Left renal pelvis (tissue), 4 donors: ENCODE data around the gene TPRG1L. TPM values are rescaled to one million over a fixed set of nuclear protein-coding genes. Genes with fewer than 3 reads are reported as not detected.

ENCODE experiments used
- DNase-seq, 4 donors: peaks; one replicate each; pipeline ENCODE4 v3.0.0-alpha.2; 2013; ENCODE audit warnings: low read depth in 4 of 4, low spot score in 3 of 4
- polyA plus RNA-seq, 4 donors: library from polyadenylated mRNA; unstranded; fragments of 120-200 nt; gene quantifications; one replicate each; pipeline ENCODE4 v1.2.1, GENCODE V29; 2013; ENCODE audit not compliant: insufficient read length in 4 of 4

Gene TPRG1L
- polyA plus RNA-seq, 4 donors = 35.9 to 45.0 (median 40.6) TPM

DNA sequence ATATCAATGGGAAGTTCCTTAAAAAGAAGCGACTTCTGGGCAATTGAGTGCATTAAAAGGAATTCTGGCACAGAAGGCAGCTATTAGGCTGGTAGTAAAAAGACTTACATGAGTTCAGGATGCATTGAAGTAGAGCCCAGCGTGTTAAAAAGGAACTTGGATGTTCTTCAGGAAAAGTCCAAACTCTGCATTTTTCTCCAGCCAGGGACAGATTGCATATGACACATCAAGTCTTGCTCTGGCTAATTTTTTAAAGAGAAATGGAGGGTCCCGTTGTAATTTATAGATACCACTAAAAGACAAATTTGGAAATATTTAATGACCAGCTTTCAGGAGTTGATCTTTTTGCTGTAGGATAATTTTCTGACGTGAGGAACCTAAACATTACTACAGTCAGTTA lies 1.2 kb downstream of the TPRG1L start:
- no peak for DNase-seq

DNA sequence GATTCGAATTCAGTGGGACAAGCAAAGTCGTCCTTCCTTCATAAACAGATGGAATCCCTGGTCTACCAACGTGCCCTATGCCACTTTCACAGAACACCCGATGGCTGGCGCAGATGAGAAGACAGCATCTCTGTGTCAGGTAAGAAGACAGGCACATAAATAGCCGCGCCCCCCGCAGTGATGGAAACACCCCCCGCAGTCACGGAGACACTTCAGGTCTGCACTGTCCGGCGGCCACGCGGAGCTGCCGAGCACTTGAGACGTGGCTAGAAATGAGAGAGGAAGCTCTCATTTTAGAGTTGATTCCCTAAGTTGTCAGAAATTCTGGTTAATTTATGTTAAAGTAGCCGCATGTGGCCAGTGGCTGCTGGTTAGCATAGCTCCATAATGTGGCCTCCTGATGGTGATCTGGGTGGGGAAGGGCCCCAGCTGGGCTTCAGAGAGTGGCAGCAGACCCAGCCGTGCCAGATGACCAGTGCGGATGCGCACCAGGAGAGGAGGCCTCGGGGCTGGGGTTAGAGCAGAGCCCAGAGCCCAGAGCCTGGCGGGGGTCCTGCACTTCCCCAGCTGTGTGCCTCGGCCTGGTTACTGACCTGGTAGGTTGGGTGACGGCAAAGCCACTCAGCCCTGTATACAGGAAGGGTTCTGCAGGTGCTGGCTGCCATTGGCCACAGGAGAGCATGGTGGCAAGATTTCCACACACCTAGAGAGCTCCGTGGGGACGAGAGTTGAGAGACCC lies 2.9 kb downstream of the TPRG1L start:
- no peak for DNase-seq

DNA sequence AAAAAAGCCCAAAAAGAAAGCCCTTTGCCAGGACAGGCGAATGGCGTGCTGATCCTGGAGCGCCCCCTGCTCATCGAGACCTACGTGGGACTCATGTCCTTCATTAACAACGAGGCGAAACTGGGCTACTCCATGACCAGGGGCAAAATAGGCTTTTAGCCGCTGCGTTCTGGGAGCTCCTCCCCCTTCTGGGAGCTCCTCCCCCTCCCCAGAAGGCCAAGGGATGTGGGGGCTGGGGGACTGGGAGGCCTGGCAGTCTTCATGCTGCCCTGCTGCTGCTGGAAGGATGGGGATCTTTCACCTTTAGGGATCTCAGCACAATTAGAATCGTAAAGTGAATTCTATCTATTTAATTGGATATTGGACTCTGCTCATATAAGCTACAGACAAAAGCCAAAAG lies 3.6 kb downstream of the TPRG1L start:
- DNase-seq = no peak

DNA sequence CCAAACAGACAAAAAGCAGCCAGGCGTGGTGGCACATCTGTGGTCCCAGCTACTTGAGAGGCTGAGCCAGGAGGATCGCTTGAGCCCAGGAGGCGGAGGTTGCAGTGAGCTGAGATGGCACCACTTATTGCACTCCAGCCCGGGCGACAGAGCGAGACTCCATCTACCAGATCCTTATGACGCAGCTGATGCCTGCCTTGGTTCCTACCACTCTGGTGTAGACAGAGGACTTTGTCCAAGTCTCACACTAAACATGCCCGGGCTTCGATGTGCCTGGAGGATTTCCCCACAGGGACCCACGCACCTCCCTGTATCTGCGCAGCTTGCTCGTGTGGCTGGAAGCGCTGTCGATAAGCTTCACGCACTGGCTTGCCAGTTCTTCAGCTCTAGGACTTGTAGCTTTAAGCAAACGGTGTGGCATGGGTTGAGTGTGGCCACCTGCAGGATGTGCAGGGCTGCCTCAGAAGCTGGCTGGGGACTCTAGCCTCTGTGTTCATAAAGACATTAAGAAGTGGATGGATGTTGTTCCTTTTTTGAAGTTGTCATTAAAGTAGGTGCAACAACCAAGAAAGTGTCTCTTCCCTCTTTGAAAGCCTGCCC lies 4.8 kb downstream of the TPRG1L start:
- DNase-seq = no peak

DNA sequence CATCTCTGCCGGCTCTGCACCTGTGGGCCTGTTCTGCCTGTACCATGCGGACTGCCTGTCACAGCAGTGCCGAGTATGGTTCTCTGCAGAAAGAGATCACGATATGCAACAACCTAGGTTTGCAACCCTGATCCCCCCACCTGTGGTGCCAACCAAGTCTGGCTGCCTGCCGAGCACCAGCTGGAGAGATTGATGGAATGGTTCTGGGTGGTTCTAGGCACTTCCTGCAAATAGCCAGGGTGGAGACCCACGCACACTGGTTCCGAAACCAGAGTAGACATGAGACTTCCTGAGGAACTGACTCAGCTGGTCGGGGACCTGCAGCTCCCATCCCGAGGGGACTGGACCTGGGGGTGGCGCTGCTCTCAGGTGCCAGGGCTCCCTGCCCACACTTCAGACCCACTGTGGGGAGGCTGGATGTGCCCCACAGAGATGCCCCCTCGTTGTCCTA lies 5.4 kb downstream of the TPRG1L start:
- DNase-seq = no peak

DNA sequence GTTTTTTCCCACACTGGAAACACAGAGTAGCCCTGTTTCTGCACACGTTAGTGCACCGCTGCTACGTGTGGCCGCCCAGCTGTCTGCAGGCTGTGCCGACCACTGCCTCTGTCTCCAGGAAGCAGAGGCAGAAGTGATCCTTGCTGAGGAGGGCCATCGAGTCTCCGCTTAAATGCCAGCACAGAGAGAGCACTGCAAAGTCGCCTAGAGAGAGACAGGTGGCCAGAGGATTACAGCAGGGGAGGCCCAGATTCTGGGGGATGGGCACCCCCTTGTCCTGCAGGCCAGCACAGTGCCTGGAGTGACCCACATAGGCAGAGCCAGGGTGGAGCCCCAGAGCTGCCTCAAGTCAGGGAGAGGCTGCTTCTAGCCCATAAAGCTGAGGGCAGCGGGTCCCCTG lies 6.1 kb downstream of the TPRG1L start:
- DNase-seq = no peak

DNA sequence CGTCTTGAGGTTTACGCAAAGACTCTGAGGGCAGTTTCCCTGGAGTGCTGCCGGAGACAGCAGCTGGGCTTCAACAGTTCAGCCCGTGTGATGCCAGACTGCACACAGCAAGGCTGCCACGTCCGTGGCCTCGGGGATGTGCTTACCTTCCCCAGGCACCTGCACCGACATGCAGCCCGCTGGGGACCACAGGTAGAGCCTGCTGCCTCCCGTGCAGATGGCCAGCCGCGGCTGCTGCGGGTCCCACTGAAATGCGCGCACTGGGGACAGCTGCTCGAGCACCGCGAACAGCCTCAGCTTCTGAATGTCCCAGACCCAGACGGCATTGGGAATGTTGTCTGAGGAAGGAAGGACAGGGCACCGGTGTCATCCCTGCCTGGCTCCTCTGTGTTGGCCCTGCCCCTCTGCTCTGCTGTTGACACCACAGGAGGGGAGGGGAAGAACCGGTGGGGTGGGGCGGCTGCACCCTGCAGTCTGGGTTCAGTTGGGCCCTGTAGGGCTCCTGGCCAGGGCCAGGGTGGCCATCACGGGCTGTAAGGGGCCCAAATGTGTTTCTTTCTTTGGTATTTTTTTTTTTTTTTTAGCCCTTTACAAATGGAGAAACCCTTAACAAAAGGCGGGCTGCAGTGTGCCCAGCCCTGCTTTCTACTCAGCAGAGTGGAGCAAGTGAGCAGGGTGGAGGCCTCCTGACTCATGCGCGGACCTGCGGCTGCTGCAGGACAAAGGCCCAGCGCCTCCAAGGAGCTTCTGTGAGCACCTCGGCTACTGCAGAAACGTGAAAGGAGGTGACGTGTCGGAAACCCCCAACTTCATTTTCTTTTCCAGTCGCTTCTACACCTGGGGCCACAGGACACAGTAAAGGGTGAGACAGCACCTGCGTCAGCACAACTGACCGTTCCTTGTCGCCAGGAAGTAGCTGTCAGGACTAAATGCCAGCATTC lies 6.8 kb downstream of the TPRG1L start:
- DNase-seq = no peak

DNA sequence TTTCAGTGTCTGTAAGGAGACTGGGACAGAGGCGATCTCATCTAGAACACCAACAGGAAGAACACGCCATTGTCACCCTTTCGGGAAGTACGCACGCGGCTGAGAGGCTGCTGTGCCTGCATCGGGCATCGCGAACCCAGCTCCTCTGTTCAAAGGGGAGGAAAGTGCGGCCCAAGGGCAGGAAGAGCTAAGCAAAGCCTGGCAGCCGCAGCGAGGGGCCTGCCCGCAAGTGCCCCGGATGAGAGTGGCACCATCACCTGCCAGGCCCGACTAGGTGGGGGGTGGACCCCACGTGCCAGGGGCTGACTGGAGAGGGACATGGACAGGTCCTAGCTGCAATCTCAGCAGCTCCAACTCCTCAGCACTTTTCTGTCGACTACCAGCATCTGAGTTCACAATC lies 7.5 kb downstream of the TPRG1L start:
- DNase-seq = no peak

DNA sequence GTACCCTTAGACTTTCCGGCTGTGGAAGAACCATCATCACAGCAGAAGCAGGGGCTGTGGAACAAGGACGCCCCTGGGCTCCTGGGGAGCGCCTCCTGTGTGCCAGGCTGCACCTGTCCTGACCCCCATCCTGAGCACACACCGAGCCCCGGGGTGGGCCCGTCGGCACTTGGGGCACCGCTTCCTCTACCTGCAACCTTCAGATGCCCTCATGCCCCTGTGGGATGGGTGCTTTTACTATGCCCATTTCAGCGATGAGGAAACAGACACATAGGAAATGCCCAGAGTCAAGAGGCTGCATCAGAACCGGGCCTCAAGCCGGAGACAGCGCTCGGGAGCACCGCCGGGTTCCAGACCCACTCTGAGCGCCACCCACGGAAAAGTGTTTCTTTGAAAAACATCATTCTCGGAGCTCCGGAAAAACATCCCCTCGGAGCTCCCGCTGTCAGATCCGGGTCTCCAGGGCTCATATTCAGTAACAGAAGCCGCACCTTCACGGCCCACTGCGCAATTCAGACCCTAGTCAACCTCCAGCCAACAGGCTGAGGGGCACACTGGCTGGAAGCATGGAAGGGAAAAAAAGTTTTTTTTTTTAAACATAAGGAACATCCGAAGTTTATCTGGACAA lies 8.0 kb downstream of the TPRG1L start:
- DNase-seq = no peak

DNA sequence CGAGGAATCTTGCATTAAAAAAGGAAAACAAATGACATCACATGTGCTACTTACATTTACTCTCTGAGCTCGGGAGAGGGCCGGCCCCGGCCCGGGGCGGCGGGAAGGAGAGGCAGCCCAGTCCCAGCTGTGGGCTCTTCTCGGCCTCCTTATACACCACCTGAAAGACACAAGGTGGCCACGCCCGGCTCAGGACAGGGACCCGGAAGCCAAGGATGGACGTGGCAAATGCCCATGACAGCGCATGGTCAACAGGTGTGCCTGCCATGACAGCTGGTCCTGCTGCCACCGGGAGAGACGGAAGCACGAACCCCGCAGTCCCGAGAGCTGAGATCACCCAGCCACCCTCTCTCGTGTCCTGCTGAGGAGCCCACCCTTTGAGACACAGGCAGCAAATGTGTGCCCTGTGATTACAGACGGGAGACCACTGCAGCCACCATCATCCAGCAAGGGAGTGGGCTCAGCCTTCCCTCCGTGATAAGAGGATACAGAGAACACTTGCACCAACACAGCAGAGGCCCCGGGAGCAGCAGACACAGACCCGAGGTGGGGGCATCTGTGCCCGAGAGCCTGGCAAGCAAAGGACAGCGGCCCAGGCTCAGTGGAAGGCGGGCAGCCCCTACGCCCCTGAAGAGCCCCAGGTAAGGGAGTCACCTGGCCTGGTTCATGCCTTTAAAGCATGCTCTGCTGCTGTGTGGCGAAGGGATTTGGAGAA lies 8.7 kb downstream of the TPRG1L start:
- no peak for DNase-seq

DNA sequence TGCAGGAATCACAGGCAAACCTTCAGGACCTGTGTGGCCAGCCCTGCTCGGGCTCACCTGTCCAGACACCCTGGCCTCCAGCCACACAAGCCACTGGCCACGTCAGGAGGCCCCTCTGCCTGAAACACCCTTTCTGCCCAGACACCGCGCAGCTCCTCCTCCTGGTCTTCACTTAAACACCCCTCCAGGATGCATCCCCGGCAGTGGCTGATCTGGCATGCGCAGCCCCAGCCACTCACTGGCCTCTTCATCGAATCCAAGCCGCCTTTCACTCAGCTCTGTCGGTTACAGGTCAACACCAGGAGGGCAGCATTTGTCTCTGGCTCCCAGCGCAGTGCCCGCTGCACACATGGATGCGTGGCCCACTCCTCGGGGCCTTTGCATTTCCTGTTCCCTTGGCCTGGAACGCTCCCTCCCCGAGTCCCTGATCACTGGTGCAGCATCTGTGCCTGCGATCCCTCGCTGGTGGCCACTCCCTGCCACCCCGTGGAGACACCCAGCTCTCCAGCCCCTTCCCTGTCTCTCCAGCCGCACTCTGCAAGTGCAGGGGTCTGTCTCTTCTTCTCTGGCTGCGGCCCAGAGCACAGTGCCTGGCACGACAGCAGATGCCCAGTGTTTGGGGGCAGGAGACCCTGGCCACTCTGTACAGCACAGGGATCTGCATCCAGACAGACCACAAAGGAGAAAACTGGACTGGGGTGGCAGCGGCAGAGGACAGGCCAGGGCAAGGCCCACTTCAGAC lies 9.4 kb downstream of the TPRG1L start:
- no peak for DNase-seq

DNA sequence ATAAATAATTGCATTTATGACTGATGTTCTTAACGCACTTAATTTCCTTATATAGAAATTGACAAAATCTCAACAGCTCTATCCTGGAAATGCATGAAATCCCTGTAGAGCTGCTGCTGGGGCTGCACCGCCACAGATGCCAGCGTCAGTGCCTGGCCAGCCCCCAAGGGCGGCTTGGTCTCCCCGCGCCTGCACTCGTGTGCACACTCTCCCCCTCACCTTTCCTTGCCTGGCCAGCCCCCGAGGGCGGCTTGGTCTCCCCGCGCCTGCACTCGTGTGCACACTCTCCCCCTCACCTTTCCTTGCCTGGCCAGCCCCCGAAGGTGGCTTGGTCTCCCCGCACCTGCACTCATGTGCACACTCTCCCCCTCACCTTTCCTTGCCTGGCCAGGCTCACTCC lies 11.3 kb downstream of the TPRG1L start:
- DNase-seq = no peak

DNA sequence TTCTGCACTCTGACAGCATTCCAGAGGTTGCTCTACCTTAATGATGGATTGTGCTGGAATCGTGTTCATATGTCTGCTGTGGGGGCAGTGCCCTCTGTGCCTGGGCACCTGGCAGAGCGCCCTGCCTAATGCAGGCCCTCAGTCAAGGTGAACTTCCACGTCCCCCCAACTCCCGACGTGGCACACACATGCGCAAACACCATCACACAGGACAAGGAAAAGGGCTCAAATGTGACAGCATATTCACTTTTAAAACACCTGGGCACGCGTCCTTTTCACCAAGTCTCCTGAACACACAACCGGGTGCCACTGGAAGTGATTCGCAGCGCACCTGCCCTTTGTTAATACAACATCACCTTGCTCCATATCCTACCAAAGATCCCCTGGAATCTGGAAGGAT lies 11.7 kb downstream of the TPRG1L start:
- DNase-seq = no peak

DNA sequence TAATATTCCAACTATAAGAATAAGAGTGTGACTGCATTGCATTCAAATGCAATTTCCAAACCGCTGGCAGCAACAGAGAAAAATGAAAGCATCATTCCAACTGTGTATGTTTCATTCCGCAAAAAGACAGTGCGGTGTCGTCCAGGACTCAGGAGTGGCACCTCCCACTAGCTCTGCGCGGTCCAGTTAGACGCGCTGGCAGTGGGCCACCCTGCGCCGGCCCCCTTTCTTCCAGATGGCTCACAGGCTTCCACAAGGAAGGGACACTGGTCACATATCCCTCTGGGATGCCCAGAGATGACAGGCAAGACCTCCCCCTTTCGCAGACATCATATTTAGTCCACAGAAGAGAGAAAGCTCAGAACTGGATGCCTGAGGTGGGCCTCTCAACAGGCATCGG lies 13.2 kb downstream of the TPRG1L start:
- DNase-seq = no peak

DNA sequence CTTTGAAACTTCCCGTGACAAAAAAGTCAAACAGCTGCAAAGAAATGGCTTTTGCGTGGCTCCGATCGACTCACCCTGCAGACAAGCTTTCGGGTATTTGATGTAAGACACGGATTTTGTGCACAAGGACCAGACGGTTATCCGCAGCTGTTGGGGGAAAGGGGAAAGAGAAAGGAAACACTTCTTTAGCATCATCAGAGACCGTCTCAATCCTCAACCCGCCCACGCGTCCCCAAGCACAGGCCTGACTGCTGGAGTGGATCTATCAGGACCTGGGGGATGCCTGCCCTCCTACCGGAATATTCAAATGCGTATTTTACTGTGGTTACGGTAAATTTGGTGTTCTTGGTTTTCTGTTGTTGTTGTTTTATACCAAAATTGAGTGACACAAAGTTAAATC lies 13.9 kb downstream of the TPRG1L start:
- no peak for DNase-seq

DNA sequence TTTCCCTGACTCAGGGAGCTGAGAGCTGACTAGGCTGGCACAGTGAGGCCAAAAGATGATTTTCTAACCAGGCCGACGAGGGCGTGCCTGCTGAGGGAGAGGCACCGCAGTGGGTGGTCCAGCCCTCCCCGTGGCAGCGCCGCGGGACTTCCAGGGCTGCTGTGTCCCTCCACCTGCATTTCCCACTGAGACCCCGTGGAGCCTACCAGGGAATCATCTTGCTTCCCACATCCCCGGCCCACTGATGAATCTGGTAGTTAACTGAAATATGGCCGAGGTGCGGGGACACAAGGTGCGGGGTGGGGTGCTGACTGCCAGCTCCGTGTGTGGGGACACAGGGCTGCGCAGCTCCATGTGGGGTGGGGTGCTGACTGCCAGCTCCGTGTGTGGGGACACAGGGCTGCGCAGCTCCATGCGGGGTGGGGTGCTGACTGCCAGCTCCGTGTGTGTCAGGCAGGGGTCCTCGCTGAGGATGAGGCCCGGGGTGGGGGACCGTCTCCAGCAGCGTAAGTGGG lies 14.6 kb downstream of the TPRG1L start:
- no peak for DNase-seq

DNA sequence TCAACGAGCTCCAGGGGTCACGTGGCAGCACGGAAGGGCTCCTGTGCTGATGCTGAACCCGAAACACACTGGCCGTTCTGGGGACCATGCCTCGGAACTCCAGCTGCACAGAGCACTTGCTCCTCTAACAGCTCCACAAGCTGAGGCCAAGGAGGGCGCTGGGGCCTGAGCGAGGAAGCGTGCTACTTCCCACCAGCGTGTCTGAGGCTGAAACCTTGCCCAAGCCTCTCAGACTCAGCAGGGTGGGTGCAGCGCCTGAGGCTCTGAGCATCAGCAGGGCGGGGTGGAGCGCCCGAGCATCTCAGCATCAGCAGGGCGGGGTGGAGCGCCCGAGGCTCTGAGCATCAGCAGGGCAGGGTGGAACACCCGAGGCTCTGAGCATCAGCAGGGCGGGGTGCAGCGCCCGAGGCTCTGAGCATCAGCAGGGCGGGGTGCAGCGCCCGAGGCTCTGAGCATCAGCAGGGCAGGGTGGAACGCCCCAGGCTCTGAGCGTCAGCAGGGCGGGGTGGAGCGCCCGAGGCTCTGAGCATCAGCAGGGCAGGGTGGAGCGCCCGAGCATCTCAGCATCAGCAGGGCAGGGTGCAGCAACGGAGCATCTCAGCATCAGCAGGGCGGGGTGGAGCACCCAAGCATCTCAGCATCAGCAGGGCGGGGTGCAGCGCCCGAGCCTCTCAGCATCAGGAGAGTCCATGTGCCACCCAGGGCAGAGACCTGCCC lies 15.5 kb downstream of the TPRG1L start:
- DNase-seq = no peak

DNA sequence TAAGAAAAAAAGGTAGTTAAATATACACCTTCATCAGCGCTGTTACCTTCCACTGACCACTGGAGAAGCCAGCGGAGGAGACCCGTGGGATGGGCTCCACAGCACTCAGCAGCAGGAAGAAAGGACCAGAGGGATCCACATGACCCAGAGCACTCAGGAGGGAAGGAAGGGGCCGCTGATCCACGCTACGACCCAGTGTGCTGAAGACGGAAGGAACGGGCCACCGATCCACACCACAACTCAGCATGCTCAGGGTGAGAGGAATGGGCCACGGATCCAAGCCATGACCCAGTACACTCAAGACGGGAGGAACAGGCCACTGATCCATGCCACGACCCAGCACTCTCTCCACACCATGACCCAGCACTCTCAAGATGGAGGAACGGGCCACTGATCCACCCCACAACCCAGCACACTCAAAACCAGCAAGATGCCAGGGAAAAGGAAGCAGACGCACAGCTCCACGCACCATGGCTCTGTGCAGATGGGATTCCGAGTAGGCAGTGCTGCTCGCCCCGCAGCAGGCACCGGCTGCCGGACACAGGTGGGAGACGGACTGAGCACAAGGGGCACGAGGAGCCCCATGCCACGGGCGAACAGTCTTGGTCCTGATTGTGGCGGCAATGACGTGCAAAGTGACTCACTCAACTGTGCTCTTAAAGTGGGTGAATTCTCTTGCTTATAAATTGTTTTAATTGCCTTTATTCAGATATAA lies 16.4 kb downstream of the TPRG1L start:
- no peak for DNase-seq
